ENCODE results near the gene ZFAND4. TPM values are rescaled to one million over a fixed set of nuclear protein-coding genes. Genes with fewer than 3 reads are reported as not detected.
"Not testable (repeated sequence)": the region's sequence is repeated elsewhere in the genome, so short reads cannot be mapped to it uniquely, and the experiment has no call there.

ZFAND4 gene
- total and polyA plus RNA-seq, 9 of the 15 experiments (the other 6 are each of a cell fraction or from before 2014, with no cell fraction given), result 0.42 to 3.0 (median 1.5) TPM

DNA sequence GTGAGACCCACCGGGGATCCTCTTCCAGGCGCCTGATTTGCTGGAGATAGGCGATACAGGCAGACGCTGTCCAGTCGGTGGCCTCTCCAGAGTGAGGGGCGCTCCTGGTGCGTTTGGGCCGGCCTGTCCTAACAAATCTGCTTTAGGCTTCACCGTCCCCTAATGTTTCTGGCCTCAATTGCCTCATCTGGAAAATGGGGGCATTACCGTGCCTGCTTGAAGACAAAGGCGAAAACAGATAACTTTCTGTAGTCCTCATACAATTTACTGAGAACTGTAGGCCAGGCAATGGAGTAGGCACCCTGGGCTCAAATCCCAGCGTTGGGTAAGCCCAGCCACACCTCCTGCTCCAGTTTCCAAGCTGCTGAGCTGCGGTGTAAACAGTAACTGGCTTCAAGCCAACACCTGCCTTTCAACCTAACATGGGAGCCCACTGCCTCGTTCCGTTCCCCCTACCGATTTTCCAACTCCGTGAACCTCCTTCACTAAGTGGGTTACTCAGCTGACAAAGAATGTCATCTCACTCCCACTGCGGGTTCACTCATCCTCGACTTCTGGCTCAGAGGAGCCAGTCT is 589 bp upstream of the ZFAND4 start:
- POLR2A ChIA-PET, result interaction anchor here (0.5 kb wide), 1 partner anchor 55 kb away, joined by 5 read pairs; no protein-coding TSS in a partner anchor
- no peak overlapping the region for H3K27ac ChIP-seq (ENCODE audit: extremely low read depth, low read depth, low read length)

GRCh38 chr10:45671300-45671699 is 1.3 kb downstream of the ZFAND4 start:
- DNase-seq (ENCODE audit: extremely low read depth in 1 of 4, low spot score in 3 of 4); H2AFZ ChIP-seq (ENCODE audit: low read depth, low read length); ATAC-seq; in situ Hi-C loops (cut with MboI); intact Hi-C loops (cut with micrococcal nuclease); H3K36me3 ChIP-seq (ENCODE audit: control insufficient read depth, insufficient read depth, low read length); H3K9ac ChIP-seq (ENCODE audit: insufficient read depth in 1 of 2, low read depth in 2 of 2, low read length in 2 of 2); H3K27ac ChIP-seq (ENCODE audit: extremely low read depth, low read depth, low read length); H3K4me2 ChIP-seq (ENCODE audit: insufficient read depth, low read length); FAIRE-seq; H3K9me3 ChIP-seq (replicated peaks; ENCODE audit: control insufficient read depth, insufficient read depth, low read depth, low read length); H3K79me2 ChIP-seq (ENCODE audit: control insufficient read depth, insufficient read depth, low read length); H3K27me3 ChIP-seq (ENCODE audit: control insufficient read depth in 2 of 2, insufficient read depth in 2 of 2, low read length in 2 of 2); H3K4me3 ChIP-seq; CTCF ChIA-PET (ENCODE audit: low intra/inter-chr PET ratio); H4K20me1 ChIP-seq (replicated peaks; ENCODE audit: control insufficient read depth, insufficient read depth, low read length); H3K9me1 ChIP-seq (ENCODE audit: control insufficient read depth, insufficient read depth, low read length); BruUV-seq (replicated peaks): not testable (repeated sequence)
- peaks cover 0 to 12% of the 10 kb centered on the region in 2 experiments; a peak in 2 of 5 replicates for H3K4me1 ChIP-seq (replicated peaks in 1 of 2; ENCODE audit: control insufficient read depth in 2 of 2, insufficient read depth in 2 of 2, low read length in 2 of 2)
- POLR2A ChIA-PET, result interaction anchor here (1.8 kb wide), 1 partner anchor 17 kb away, joined by 8 read pairs; no protein-coding TSS in a partner anchor
- TF ChIP-seq BCOR (IDR thresholded peaks at IDR 0.05) (0 out of 2 replicates have a peak, but pooled peaks have one; percentile 15), ZNF146 (CRISPR knock-in tag; IDR thresholded peaks at IDR 0.05; ENCODE audit: unreplicated experiment) (peak; percentile 95), KDM1A (IDR thresholded peaks at IDR 0.05) (0 out of 4 replicates have a peak, but pooled peaks of 1 of the 2 experiments have one; percentile 8)
- WGBS (ENCODE audit: insufficient coverage, low coverage, missing lambda C conversion rate), result 46% methylated on average over 4 of the region's 4 CpGs

More for the DNA sequence above, 589 bp upstream of the ZFAND4 start:
- no peak for FAIRE-seq
- Histone ChIP-seq H4K20me1 (replicated peaks; ENCODE audit: control insufficient read depth, insufficient read depth, low read length) (no peaks in the 10 kb centered on the region), H3K9me1 (ENCODE audit: control insufficient read depth, insufficient read depth, low read length) (no peaks in the 10 kb centered on the region), H3K79me2 (ENCODE audit: control insufficient read depth, insufficient read depth, low read length) (no peaks in the 10 kb centered on the region), H3K36me3 (ENCODE audit: control insufficient read depth, insufficient read depth, low read length) (no peaks in the 10 kb centered on the region), H2AFZ (ENCODE audit: low read depth, low read length) (0 out of 2 replicates have a peak overlapping the region, but pooled peaks have one; percentile 7), H3K4me3 (no peak overlapping the region), H3K27me3 (ENCODE audit: control insufficient read depth in 2 of 2, insufficient read depth in 2 of 2, low read length in 2 of 2) (no peaks in the 10 kb centered on the region), H3K4me2 (ENCODE audit: insufficient read depth, low read length) (no peak overlapping the region), H3K9me3 (replicated peaks; ENCODE audit: control insufficient read depth, insufficient read depth, low read depth, low read length) (no peaks in the 10 kb centered on the region; the same call in 1 of the 2 replicates), H3K9ac (ENCODE audit: insufficient read depth in 1 of 2, low read depth in 2 of 2, low read length in 2 of 2) (no peak overlapping the region), H3K4me1 (replicated peaks in 1 of 2; ENCODE audit: control insufficient read depth in 2 of 2, insufficient read depth in 2 of 2, low read length in 2 of 2) (peaks cover 0 to 12% of the 10 kb centered on the region in 2 experiments; a peak in 2 of 5 replicates)
- BruUV-seq (replicated peaks), result no TSS peak
- 69% methylated on average over 19 of the region's 19 CpGs for WGBS (ENCODE audit: insufficient coverage, low coverage, missing lambda C conversion rate)
- ATAC-seq, result no peak
- in situ Hi-C loops (cut with MboI) (no loop called here), intact Hi-C loops (cut with micrococcal nuclease) (loop anchor here (2.0 kb wide), 1 partner anchor 202 kb away; no protein-coding TSS in a partner anchor)
- DNase-seq (ENCODE audit: extremely low read depth in 1 of 4, low spot score in 3 of 4), result no peak
- TF ChIP-seq JUNB (CRISPR knock-in tag; conservative IDR thresholded peaks at IDR 0.05) (no peak), BCOR (IDR thresholded peaks at IDR 0.05) (0 out of 2 replicates have a peak, but pooled peaks have one; percentile 26), STAG1 (CRISPR knock-in tag; IDR thresholded peaks at IDR 0.05; ENCODE audit: borderline replicate concordance) (no peak), MEF2A (IDR thresholded peaks at IDR 0.05; ENCODE audit: control insufficient read depth, low read depth, low read length) (no peak), POLR2AphosphoS2 (IDR thresholded peaks at IDR 0.05; ENCODE audit: low read length) (no peak), TGIF2 (CRISPR knock-in tag; IDR thresholded peaks at IDR 0.05) (peak; percentile 46; the same call in 1 of the 2 replicates), ZNF23 (CRISPR knock-in tag; IDR thresholded peaks at IDR 0.05) (no peak), CBX1 (IDR thresholded peaks at IDR 0.05; ENCODE audit: low read depth) (0 out of 2 replicates have a peak, but pooled peaks have one; percentile 13), NFIC (IDR thresholded peaks at IDR 0.05) (peak; percentile 63), RBM25 (IDR thresholded peaks at IDR 0.05; ENCODE audit: low read depth, low read length, severe bottlenecking) (peak; percentile 1), CHD4 (IDR thresholded peaks at IDR 0.05; ENCODE audit: insufficient read depth, insufficient replicate concordance, low read depth, low read length, poor library complexity, severe bottlenecking) (peak; percentile 61)
- CTCF ChIA-PET (ENCODE audit: low intra/inter-chr PET ratio), result interaction anchor here (0.7 to 1.5 kb wide), 2 partner anchors 207 to 209 kb away, joined by 5 to 7 read pairs; no protein-coding TSS in a partner anchor
